CD4-positive, CD25-positive, alpha-beta regulatory T cell (primary cell): ENCODE results near the gene DESI1. TPM values are rescaled to one million over a fixed set of nuclear protein-coding genes. Genes with fewer than 3 reads are reported as not detected.
"Not testable (repeated sequence)": the region's sequence is repeated elsewhere in the genome, so short reads cannot be mapped to it uniquely, and the experiment has no call there.

ENCODE experiments used
- ATAC-seq, 2 donors: fragments of 150-1000 bp; cut with Tn5 transposase; one replicate each; pipeline ENCODE4 v1.10.0; 2021; ENCODE audit warnings: low read depth in 2 of 2, moderate number of reproducible peaks in 2 of 2, moderate library complexity in 1 of 2
- DNase-seq, 3 donors: peaks; one replicate each; pipeline versions ENCODE4 v3.0.0 to v3.0.0-alpha.2; 2012 to 2022; ENCODE audit warnings: mixed read lengths in 1 of 3
- H3K27ac ChIP-seq: one replicate; pipeline ENCODE4 v1.7.0; 2013; ENCODE audit warnings: mild to moderate bottlenecking, low read length; ENCODE audit not compliant: insufficient read depth, poor library complexity, severe bottlenecking
- H3K27me3 ChIP-seq: one replicate; pipeline ENCODE4 v1.7.0; 2013; ENCODE audit warnings: low read length; ENCODE audit not compliant: control insufficient read depth, insufficient read depth
- H3K36me3 ChIP-seq: one replicate; pipeline ENCODE4 v1.7.0; 2013; ENCODE audit warnings: mild to moderate bottlenecking, low read length, moderate library complexity; ENCODE audit not compliant: control insufficient read depth, insufficient read depth
- H3K4me1 ChIP-seq: 2 replicates; pipeline ENCODE4 v1.7.0; 2013; ENCODE audit warnings: mild to moderate bottlenecking, low read length; ENCODE audit not compliant: insufficient read depth, control insufficient read depth, poor library complexity, severe bottlenecking
- H3K4me3 ChIP-seq: one replicate; pipeline ENCODE4 v1.7.0; 2013; ENCODE audit warnings: low read depth, mild to moderate bottlenecking, low read length, moderate library complexity
- H3K9me3 ChIP-seq, 2 experiments: 1 replicate in 1 of 2; 2 replicates in 1 of 2; pipeline ENCODE4 v1.7.0; 2013; ENCODE audit warnings: low read length in 2 of 2, mild to moderate bottlenecking in 1 of 2, moderate library complexity in 1 of 2; ENCODE audit not compliant: control insufficient read depth in 2 of 2
- H3K27ac Mint-ChIP-seq, 3 donors: one replicate each; pipeline ENCODE4 v1.8.0; 2020 to 2022; ENCODE audit warnings: mild to moderate bottlenecking in 3 of 3, mixed read lengths in 3 of 3, moderate library complexity in 2 of 3
- H3K27me3 Mint-ChIP-seq: one replicate; pipeline ENCODE4 v1.8.0; 2022; ENCODE audit warnings: mild to moderate bottlenecking, mixed read lengths
- H3K36me3 Mint-ChIP-seq: one replicate; pipeline ENCODE4 v1.8.0; 2020; ENCODE audit warnings: mixed read lengths
- H3K4me1 Mint-ChIP-seq, 4 donors: one replicate each; pipeline ENCODE4 v1.8.0; 2020 to 2022; ENCODE audit warnings: mixed read lengths in 4 of 4, mild to moderate bottlenecking in 1 of 4
- H3K4me3 Mint-ChIP-seq, 4 donors: one replicate each; pipeline ENCODE4 v1.8.0; 2020 to 2022; ENCODE audit warnings: mild to moderate bottlenecking in 4 of 4, mixed read lengths in 4 of 4, moderate library complexity in 3 of 4
- H3K9me3 Mint-ChIP-seq, 7 donors: one replicate each; pipeline ENCODE4 v1.8.0; 2020 to 2022; ENCODE audit warnings: mixed read lengths in 7 of 7, mild to moderate bottlenecking in 3 of 7, moderate library complexity in 2 of 7
- polyA plus RNA-seq, 4 donors: library from polyadenylated mRNA; unstranded; fragments of 300-500 nt; fragmentation: Illumina TruSeq; gene quantifications; one replicate each; pipeline ENCODE4 v1.2.3, GENCODE V29; 2021
- total RNA-seq: library from RNA; stranded (reverse); gene quantifications from one replicate; pipeline ENCODE4 v1.2.3, GENCODE V29; 2022

The DESI1 gene
- total RNA-seq (30.5 TPM), polyA plus RNA-seq (10 to 100 TPM in 3 of 4 donors, 1 to 10 TPM in 1; 8.6 to 22.8 (median 15.5) TPM)

- Histone ChIP-seq H3K27ac (peak within 1 kb of the TSS; percentile 100), H3K27me3 (no peaks in the 10 kb centered on the region), H3K9me3 (no peaks in the 10 kb centered on the region), H3K4me1 (peaks cover 32% of the 10 kb centered on the region), H3K4me3 (peak within 1 kb of the TSS; percentile 92), H3K36me3 (peaks cover 15% of the 10 kb centered on the region)
- no peaks in the 10 kb centered on the region for H3K27me3 Mint-ChIP-seq
- DNase-seq (no peak), ATAC-seq (peak; percentile 17 to 18)
- H3K4me1 Mint-ChIP-seq, result peaks cover 17 to 68% (median 39%) of the 10 kb centered on the region in 4 donors
- peak within 1 kb of the TSS; percentile 97 to 100 (median 98) for H3K4me3 Mint-ChIP-seq
- peak within 1 kb of the TSS; percentile 90 to 100 (median 100) for H3K27ac Mint-ChIP-seq
- H3K36me3 Mint-ChIP-seq, result peaks cover 12% of the 10 kb centered on the region
- peaks cover 0 to 2% (median 0%) of the 10 kb centered on the region in 7 donors for H3K9me3 Mint-ChIP-seq
Measured at GRCh38 chr22:41620589-41621098, at the start of gene DESI1. TSS of gene DESI1 (minus strand) at chr22:41621043. CDS start at chr22:41620839, 204 bp downstream.

- peak overlapping the region; percentile 26 to 90 (median 83) for H3K27ac Mint-ChIP-seq
- Histone ChIP-seq H3K4me3 (no peak overlapping the region), H3K9me3 (no peaks in the 10 kb centered on the region), H3K4me1 (peaks cover 7% of the 10 kb centered on the region), H3K27me3 (no peaks in the 10 kb centered on the region), H3K27ac (no peak overlapping the region), H3K36me3 (peaks cover 18% of the 10 kb centered on the region)
- no peak overlapping the region for H3K4me3 Mint-ChIP-seq
- no peaks in the 10 kb centered on the region for H3K9me3 Mint-ChIP-seq
- no peaks in the 10 kb centered on the region for H3K27me3 Mint-ChIP-seq
- peaks cover 10% of the 10 kb centered on the region for H3K36me3 Mint-ChIP-seq
- no peak for DNase-seq
- H3K4me1 Mint-ChIP-seq, result peaks cover 0 to 27% (median 10%) of the 10 kb centered on the region in 4 donors
- ATAC-seq, result no peak
Measured at GRCh38 chr22:41668971-41669911, 48.4 kb upstream of the DESI1 start.

GRCh38 chr22:41664951-41665350 is 44.1 kb upstream of the DESI1 start:
- H3K27ac ChIP-seq, result no peak overlapping the region
- no peaks in the 10 kb centered on the region for H3K9me3 Mint-ChIP-seq
- no peaks in the 10 kb centered on the region for H3K9me3 ChIP-seq
- no peak overlapping the region for H3K4me3 Mint-ChIP-seq
- H3K27me3 ChIP-seq, result no peaks in the 10 kb centered on the region
- no peak for DNase-seq
- peaks cover 7% of the 10 kb centered on the region for H3K4me1 ChIP-seq
- no peaks in the 10 kb centered on the region for H3K27me3 Mint-ChIP-seq
- peaks cover 45% of the 10 kb centered on the region for H3K36me3 ChIP-seq
- H3K27ac Mint-ChIP-seq, result peak overlapping the region in 2 of 3 donors; percentile 31 to 80
- H3K4me1 Mint-ChIP-seq, result peaks cover 0 to 20% (median 8%) of the 10 kb centered on the region in 4 donors
- H3K36me3 Mint-ChIP-seq, result peaks cover 25% of the 10 kb centered on the region
- no peak overlapping the region for H3K4me3 ChIP-seq
- ATAC-seq, result no peak

GRCh38 chr22:41664490-41664889 is 43.6 kb upstream of the DESI1 start:
- Histone ChIP-seq H3K4me1 (peaks cover 7% of the 10 kb centered on the region), H3K27ac (no peak overlapping the region), H3K4me3 (no peak overlapping the region), H3K36me3 (peaks cover 50% of the 10 kb centered on the region), H3K9me3 (no peaks in the 10 kb centered on the region), H3K27me3 (no peaks in the 10 kb centered on the region)
- no peak overlapping the region for H3K4me3 Mint-ChIP-seq
- no peaks in the 10 kb centered on the region for H3K27me3 Mint-ChIP-seq
- H3K9me3 Mint-ChIP-seq, result no peaks in the 10 kb centered on the region
- H3K4me1 Mint-ChIP-seq, result peaks cover 0 to 19% (median 8%) of the 10 kb centered on the region in 4 donors
- ATAC-seq (no peak), DNase-seq (no peak)
- peaks cover 26% of the 10 kb centered on the region for H3K36me3 Mint-ChIP-seq
- H3K27ac Mint-ChIP-seq, result peak overlapping the region in 1 of 3 donors; percentile 31

GRCh38 chr22:41663594-41663993 is 42.8 kb upstream of the DESI1 start:
- not testable (repeated sequence) for ATAC-seq
- peaks cover 26% of the 10 kb centered on the region for H3K36me3 Mint-ChIP-seq

GRCh38 chr22:41661713-41662112 is 40.9 kb upstream of the DESI1 start:
- Histone ChIP-seq H3K27me3 (no peaks in the 10 kb centered on the region), H3K36me3 (peaks cover 75% of the 10 kb centered on the region), H3K27ac (no peak overlapping the region), H3K9me3 (no peaks in the 10 kb centered on the region), H3K4me1 (no peaks in the 10 kb centered on the region), H3K4me3 (no peak overlapping the region)
- Mint-ChIP-seq H3K27ac (peak overlapping the region in 1 of 3 donors; percentile 84), H3K4me3 (no peak overlapping the region), H3K9me3 (no peaks in the 10 kb centered on the region), H3K36me3 (peaks cover 28% of the 10 kb centered on the region), H3K4me1 (peaks cover 0 to 5% (median 2%) of the 10 kb centered on the region in 4 donors), H3K27me3 (no peaks in the 10 kb centered on the region)
- ATAC-seq (no peak), DNase-seq (no peak)

More at GRCh38 chr22:41663594-41663993, 42.8 kb upstream of the DESI1 start:
- not testable (repeated sequence) for H3K27ac ChIP-seq, H3K4me3 Mint-ChIP-seq, H3K27ac Mint-ChIP-seq, H3K4me3 ChIP-seq, H3K27me3 Mint-ChIP-seq, H3K27me3 ChIP-seq, H3K9me3 Mint-ChIP-seq, H3K4me1 ChIP-seq, DNase-seq, H3K9me3 ChIP-seq
- H3K36me3 ChIP-seq, result peaks cover 58% of the 10 kb centered on the region
- H3K4me1 Mint-ChIP-seq, result peaks cover 0 to 14% (median 7%) of the 10 kb centered on the region in 4 donors

- DNase-seq (no peak), ATAC-seq (no peak)
- Histone ChIP-seq H3K36me3 (peaks cover 79% of the 10 kb centered on the region), H3K9me3 (no peaks in the 10 kb centered on the region), H3K4me1 (no peaks in the 10 kb centered on the region), H3K27ac (no peak overlapping the region), H3K4me3 (no peak overlapping the region), H3K27me3 (no peaks in the 10 kb centered on the region)
- Mint-ChIP-seq H3K36me3 (peaks cover 31% of the 10 kb centered on the region), H3K4me3 (no peak overlapping the region), H3K27ac (peak overlapping the region in 1 of 3 donors; percentile 36), H3K4me1 (peaks cover 0 to 2% (median 0%) of the 10 kb centered on the region in 4 donors), H3K27me3 (no peaks in the 10 kb centered on the region), H3K9me3 (no peaks in the 10 kb centered on the region)
Measured at GRCh38 chr22:41661088-41661487, 40.2 kb upstream of the DESI1 start.
